Stimulated activated naive CD4-positive, alpha-beta T cell (primary cell): ENCODE results near the gene ALG6.
A peak's percentile ranks its signal among the peaks of the same experiment; 100 is the strongest.
"Not testable (repeated sequence)": the region's sequence is repeated elsewhere in the genome, so short reads cannot be mapped to it uniquely, and the experiment has no call there.

Source experiments
- DNase-seq, 6 experiments: peaks; one replicate each; lab custom pipeline; 2025; lab: John Stamatoyannopoulos, UW

Gene ALG6

GRCh38 chr1:63328122-63328521, 39.3 kb upstream of the ALG6 start:
- DNase-seq: no peak

DNA sequence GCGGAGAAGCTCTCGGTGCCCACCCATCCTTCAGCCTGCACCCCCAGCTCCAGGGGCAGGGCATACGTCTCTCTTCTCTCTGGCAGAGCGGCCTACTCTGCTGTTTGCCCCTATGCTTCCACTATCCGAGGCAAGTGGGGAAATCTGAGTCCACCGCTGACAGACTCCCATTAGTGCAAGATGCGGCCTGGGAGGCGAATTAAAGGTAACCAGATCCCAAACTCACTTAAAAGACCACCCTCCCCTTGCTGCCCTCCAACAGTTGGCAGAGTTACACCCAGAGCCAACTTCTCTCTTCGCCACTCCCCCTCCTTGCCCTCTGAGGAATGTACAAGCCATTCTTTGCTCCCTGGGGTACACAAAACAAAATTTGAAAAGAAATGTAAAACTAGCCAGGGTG, 38.6 kb upstream of the ALG6 start:
- DNase-seq: no peak

DNA sequence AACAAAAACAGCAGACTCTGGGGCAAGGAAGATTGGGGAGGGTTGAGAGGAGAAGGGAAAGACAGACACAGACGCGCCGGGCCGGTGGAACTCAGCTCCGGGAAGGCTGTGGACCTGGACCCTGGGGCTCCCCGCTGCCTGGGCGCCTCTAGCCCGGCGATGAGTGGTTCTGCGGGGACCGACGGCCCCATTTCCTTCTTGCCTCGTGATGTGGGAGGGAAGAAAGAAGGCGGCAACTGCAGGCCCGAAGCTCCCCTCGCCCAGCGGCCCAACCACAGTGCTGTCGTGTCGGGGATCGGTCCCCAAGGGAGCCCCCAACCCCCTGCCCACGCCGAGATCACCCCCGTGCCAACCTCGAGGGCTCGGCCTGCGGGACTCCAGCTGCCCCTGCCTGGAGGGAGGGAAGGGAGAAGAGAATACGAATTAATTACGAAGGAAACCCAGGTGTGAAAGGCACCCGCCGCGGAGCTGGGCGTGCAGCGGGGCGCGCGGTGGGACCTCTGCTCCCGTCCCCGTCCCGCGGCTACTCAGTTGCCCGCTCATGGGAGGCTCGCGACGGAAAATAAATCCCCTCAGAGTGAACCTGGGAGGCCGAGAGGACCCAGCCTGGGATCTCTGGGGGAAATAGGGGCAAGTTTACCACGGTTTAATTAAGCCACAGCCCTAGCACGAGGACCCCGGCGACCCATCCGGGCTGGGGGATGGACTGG, 37.7 kb upstream of the ALG6 start:
- peak in 2 of 6 experiments; percentile 6 to 42 for DNase-seq

- DNase-seq: no peak
These were observed 37.0 kb upstream of the ALG6 start for GRCh38 chr1:63330331-63330916.

DNA sequence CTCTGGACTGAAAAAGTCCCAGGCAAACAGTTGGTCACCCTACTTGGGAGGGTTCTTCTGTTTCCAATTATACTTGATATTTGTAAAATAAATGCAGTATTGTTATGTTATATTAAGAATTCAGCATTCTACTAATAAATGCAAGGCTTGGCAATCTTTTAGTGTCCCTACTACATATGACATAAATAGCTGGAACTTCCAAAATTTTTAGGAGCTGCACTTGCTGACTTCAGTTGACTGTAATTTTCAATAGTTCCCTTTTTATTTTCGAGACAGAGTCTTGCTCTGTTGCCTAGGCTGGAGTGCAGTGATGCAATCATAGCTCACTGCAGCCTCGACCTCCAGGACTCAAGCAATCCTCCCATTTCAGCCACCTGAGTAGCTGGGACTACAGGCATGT, 25.0 kb upstream of the ALG6 start:
- DNase-seq: no peak

DNA sequence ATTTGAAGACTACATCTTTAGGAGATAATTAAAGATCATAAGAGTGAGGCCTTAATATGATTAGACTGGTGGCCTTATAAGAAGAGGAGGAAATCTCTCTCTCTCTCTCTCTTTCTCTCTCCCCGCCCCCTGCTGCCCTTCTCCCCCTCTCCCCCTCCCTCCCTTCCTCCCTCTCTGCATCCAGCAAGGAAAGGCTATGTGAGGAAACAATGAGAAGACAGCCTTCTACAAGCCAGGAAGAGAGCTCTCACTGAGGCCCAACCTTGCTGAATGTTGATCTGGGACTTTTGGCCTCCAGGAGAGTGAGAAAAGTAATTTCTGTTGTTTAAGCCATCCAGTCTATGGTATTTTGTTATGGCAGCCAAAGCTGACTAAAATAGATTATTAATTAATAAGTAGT, 23.5 kb upstream of the ALG6 start:
- no peak for DNase-seq

- no peak for DNase-seq
These were observed 17.1 kb upstream of the ALG6 start for GRCh38 chr1:63350320-63350719.

GRCh38 chr1:63352736-63353135, 14.7 kb upstream of the ALG6 start:
- DNase-seq: no peak

DNA sequence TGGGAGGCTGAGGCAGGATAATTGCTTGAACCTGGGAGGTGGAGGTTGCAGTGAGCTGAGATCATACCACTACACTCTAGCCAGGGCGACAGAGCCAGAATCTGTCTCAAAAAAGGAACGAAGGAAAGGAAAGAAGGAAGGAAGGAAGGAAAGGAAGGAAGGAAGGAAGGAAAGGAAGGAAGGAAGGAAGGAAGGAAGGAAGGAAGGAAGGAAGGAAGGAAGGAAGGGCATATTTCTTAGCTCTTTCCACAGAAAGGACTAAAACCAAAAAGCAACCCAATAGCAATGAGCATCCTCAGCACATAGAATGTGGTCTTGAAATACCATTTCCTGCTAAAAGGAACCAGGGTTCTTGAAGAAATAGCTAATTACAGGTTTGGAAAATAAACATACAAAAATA, 11.2 kb upstream of the ALG6 start:
- DNase-seq: not testable (repeated sequence)

GRCh38 chr1:63359561-63359960, 7.9 kb upstream of the ALG6 start:
- DNase-seq: no peak

DNA sequence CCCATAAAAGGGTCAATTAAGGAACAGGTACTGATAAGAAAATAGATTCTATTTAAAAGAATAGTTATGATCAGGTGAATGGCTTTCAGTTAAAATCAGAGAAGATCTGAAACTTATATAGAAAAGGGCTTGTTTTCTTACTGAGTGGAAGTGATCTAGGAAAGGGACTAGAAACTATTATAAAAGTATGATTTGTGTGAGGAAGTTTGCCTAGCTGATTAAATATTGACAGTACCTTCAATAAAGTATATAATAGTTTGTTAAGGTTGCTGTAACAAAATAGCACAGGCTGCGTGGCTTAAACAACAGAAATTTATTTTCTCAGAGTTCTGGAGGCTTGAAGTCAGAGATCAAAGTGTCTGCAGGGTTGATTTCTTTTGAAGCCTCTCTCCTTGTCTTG, 5.4 kb upstream of the ALG6 start:
- no peak for DNase-seq

DNA sequence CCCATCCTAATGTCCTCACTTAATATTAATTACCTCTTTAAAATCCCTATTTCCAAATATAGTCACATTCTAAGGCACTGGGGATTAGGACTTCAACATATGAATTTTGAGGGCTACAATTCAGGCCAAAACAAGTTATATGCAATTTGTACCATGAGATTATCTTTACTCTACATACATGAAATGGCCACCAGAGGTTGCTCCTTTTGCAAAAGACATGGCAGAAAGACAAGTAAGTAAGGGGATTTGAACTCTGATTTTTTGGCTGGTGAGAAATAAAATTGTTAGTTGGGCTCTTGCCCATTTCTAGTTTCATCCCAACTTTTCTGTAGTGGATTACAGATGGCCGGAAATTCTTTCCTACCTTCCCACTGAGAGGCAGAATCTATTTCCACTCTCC, 4.8 kb upstream of the ALG6 start:
- no peak for DNase-seq

- DNase-seq: no peak
These were observed 4.4 kb upstream of the ALG6 start for GRCh38 chr1:63363014-63363413.

- DNase-seq: no peak
These were observed 566 bp upstream of the ALG6 start for GRCh38 chr1:63366908-63367214.

GRCh38 chr1:63368131-63368530, 704 bp downstream of the ALG6 start:
- DNase-seq: peak in 3 of 6 experiments; percentile 11 to 34 (median 22)

DNA sequence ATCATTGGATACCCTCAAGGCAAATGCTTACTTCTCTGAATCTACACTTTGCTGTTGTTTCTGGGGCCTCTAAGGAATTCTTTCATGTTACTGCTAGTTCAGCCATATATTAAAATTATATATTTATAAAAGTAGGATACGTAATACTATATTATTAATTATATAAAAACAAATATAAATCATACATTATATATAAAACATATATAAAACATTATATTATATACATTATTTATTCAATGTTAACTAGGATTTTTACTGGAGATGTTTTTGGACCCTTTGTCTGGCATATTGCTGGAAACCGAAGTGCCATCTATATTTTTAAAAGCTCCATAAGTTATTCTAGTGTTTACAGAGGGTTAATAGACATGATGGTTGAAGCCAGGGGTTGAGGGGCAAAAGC, 12.2 kb downstream of the ALG6 start:
- DNase-seq: no peak

GRCh38 chr1:63381741-63382140, 14.3 kb downstream of the ALG6 start:
- no peak for DNase-seq

- DNase-seq: no peak
These were observed 34.5 kb downstream of the ALG6 start for GRCh38 chr1:63401945-63402344.

DNA sequence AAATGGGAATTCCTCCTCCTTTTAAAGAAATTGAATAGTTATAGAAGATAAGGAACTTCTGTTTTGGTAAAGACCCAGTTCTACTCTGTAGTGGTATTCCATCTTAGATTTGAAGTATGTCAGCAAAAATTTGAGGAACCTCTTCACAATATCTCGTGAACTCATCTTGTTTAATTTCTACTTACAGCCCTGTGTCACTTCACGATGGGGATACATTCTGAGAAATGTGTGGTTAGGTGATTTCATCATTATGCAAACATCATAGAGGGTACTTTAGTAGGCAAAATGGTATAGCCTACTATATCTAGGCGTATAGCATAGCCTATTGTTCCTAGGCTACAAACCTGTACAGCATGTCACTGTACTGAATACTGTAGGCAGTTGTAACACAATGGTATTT, 36.0 kb downstream of the ALG6 start:
- DNase-seq: no peak

DNA sequence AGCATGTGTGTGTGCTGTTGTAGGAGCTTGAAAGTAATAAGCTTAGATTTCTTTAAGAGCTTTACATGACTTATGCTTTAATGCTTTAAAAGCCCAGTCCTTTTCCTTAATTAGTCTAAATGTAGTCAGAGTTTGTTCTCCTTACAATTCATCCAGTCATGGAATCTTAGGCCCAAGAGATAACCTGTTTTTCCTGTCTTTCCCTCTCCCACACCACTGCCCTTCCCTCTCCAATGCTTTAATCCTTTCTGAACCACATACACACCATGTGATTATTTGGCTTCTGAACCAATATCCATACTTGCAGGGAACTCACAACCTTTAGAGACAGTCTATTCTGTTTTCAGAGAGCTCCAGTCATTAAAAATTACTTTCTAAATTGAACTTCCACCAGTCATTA, 37.6 kb downstream of the ALG6 start:
- no peak for DNase-seq

GRCh38 chr1:63405987-63406386, 38.6 kb downstream of the ALG6 start:
- DNase-seq: no peak

- no peak for DNase-seq
These were observed 39.6 kb downstream of the ALG6 start for GRCh38 chr1:63407002-63407401.

GRCh38 chr1:63408331-63408730, 40.9 kb downstream of the ALG6 start:
- DNase-seq: no peak

DNA sequence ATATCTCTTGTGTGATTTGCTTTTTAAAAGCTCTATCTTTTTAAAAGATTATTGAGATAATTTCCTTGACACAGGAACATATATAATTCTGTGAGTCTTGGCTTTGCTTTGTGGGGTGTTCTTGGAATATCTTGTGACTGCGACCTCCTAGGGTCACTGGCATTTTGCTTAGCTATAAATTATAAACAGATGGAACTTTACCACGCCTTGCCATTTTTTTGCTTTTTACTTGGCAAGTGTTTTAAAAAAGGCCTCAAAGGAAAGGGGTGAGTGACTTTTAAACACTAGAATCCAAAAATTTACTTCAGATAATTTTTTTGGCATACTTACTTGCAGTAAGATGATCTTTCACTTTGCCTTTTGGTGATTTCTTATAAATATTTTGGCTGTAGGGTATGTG, 43.6 kb downstream of the ALG6 start:
- no peak for DNase-seq
